GM18517 (cell line): ENCODE results near the gene MGME1.
A peak's percentile ranks its signal among the peaks of the same experiment; 100 is the strongest.

Source experiments
- ATAC-seq: cut with Tn5 transposase; IDR thresholded peaks from one replicate; pipeline ENCODE4 v1.9.1; 2021; ENCODE audit warnings: mild to moderate bottlenecking, moderate library complexity; ENCODE audit not compliant: unreplicated experiment

Gene MGME1, protein sequence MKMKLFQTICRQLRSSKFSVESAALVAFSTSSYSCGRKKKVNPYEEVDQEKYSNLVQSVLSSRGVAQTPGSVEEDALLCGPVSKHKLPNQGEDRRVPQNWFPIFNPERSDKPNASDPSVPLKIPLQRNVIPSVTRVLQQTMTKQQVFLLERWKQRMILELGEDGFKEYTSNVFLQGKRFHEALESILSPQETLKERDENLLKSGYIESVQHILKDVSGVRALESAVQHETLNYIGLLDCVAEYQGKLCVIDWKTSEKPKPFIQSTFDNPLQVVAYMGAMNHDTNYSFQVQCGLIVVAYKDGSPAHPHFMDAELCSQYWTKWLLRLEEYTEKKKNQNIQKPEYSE

DNA sequence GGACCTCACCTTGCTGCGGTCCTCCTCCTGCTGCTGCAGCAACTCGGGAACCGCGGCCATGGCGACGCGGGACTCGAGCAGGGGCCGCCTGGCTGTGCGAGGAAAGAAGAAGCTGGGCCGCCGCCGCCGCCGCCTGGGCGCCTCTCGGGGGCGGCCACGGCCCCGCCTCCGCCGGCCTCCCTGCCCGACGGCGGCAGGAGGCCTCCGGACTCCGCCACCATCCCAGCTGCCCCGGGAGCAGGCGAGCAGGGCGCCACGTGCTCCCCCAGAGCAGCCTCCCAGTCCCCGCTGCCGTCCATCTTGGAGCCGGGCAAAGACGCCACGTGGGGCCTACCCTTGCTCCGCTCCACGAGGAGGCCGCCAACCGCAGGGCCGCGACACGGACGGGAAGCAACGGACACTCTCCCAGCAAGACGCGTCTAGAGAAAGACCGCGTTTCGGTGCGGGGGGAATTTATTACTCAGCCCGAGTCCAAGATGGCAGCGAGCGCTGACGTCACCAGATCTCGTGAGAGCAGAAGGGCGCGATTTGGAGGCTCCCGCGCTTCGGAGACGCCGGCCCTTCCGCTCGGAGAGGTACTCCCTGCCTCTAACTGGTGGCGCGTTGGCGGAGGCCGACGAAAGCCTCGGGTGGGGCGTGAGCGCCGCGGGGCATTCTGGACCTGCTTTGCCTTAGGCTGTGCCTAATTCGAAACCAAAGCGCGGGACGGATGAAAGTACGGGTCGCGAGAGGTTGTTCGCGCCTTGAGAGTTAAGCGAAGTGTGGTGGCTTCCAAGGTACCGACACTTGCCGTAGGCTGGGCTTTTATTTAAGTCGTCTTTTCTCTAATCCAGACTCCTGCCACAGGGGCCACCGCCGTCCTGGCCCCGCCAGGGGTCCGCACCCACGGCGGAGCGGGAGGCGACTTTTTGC is at the start of gene MGME1, which contains the start of gene SNX5:
Gene MGME1 (plus strand): TSS at position 653 of the 912 bp plus-strand sequence. CDS start 842 bp downstream, outside the sequence.
Gene SNX5 (minus strand): TSS at position 429 of the 912 bp plus-strand sequence. CDS start 369 bp downstream, at position 60.
- peak; percentile 74 for ATAC-seq

DNA sequence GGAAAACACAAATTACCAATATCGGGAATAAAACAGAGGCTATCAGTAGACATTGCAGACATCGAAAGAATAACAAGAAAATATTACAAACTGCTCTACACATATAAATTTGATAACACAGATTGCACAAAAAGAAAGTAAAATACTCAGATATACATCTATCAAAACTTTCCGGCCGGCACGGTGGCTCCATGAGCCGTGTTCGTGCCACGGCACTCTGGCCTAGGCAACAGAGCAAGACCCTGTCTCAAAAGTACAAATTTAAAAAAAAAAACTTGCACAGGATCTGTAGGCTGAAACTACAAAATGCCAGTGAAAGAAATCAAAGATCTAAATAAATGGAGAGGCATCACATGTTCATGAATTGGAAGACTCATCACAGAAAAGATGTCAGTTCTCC is 49.7 kb upstream of the MGME1 start:
- no peak for ATAC-seq

DNA sequence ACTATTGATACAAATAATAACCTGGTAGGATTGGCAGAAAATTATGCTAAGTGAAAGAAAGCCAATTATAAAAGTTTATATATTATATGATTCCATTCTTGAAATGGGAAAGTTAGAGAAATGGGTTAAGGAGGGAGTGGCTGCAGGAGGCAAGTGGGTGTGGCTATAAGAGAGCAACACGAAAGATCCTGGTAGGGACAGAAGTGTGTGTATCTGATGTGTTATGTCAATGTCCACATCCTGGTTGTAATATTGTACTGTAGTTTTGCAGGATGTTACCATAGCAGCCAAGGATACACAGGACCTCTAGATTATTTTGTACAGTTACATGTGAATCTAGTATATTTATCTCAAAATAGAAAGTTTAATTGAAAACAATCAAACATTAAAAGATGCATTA is 47.0 kb upstream of the MGME1 start:
- no peak for ATAC-seq

DNA sequence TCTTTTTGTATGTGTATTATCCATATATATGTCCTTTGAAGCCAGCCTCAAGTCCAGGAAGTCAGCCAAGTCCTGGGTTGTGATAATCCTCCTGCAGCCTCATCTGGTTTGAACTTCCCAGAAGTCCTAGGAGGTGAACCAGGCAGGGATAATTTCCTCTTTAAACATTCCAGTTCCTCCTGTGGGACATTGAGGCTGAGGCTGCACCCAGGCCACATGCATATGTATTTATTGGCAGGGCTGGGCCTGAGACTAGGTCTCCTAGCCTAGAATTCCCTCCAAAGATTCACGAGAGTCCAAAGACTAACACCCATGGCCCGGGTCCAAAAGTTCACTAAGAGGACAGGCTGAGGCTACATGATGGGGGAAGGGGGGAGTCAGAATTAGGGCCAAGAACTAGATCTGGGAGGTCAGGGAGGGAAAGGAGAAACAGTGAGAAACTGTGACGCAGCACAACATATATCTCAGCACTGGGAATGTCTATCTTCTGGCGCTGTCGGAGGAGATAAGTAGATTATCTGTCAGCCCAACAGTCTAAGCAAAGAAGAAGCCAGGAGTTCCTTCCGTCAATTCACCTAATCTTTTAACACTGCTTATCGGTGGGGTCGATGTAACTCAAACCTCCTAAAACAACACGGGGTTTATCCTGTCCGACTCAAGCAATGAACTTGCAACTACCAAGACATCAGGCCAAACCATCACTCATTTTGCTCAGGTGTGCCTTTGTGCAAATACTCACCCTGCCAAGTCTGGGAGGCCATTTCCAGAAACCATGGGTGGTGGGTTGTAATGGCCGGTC is 43.5 kb upstream of the MGME1 start:
- ATAC-seq: no peak

DNA sequence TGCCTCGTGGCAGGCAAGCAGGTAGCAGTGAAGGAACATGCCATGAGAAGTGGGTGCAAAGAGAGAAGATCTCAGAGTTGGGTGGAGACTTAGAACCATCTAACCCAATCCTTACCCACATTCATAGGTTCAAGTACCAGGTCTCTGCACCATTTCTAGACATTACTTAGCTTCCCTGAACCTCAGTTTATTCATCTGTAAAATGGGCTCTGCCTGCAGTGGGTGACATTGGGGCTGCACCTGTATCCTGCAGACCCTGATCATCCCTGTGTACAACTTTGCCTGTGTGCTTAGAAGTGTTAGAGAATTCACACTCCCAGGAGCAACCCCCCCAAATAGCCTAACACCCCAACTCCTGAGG is 42.9 kb upstream of the MGME1 start:
- no peak for ATAC-seq

DNA sequence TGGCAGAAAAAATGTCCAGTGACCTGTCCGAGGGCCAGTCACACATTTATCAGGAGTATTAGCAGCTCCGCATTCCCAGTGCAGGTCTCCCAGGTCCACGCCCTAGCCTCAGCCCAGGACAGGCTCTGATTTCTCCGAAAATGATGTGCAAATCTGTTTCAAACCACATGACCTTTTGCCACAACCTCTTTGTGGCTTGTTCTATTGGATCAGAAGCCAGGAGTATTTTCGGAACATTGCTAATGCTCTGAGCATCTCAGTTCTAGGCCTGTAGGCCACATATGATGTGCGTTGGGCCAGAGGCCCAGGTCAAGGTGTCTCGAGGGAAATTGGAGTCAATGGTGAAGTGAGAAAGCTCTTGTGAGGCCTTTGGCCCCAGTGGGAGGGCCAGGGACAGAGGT is 40.6 kb upstream of the MGME1 start:
- no peak for ATAC-seq

DNA sequence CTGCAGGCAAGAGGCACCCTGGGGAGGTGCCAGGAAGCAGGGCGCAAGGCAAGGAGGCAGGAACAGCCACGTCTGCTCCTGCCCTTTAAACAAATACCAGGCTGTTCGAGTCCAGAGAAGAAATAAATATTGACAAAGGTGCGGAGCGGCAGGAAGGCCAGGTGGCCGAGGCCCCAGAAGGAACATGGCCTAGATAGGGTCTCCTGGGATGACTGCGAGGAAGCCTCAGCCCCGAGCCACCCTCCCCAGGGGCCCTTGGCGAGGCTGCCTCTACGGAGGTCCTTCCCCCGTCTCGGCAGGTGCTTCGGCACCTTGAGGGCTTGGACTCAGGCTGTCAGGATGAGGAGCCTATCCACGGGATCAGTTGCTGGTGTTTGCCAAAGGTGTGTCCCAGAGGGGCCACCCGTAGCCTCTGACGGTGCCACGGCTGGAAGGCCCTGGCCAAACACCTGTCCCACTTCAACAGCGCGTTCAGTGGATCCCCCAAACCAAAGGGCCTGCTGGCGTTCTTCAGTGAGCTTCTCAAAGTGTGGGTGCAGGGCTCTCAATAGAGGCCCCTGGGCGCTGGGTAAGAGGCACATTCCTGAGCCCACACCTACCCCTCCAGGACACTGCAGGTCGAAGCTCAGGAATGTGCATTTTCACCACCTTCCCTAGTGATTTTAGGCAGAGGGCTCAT is 40.0 kb upstream of the MGME1 start:
- no peak for ATAC-seq

DNA sequence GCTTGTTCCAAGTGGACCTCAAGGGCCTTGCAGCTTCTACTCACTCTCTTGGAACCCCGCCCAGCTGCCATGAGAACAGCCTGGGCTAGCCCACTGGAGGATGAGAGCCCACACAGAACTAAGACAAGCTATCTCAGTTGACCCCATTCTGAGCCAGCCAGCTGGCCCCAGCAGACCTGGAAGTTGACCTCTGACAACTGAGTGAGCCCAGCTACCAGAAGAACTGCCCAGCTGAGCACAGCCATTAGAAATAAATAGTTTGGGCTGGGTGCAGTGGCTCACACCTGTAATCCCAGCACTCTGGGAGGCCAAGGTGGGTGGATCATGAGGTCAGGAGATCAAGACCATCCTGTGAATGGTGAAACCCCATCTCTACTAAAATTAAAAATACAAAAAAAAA is 37.3 kb upstream of the MGME1 start:
- ATAC-seq: no peak

DNA sequence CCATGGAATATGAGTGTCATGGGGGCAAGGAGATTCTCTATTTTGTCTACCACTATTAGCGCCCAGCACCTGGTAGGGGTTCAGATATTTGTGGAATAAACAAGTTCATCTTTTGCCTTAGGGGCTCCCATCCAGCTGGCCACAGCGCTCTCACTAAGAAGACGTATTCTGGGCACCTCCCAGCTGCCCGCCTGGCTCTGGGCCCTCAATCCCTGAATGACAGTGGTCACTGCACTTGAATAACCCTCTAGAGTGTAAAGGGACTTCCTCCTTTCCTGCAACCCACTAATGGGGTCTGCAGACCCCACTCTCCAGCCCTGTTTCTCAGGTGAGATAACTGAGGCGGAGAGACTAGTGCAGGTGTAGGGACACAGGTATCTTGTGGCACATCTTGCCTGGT is 36.4 kb upstream of the MGME1 start:
- ATAC-seq: no peak

DNA sequence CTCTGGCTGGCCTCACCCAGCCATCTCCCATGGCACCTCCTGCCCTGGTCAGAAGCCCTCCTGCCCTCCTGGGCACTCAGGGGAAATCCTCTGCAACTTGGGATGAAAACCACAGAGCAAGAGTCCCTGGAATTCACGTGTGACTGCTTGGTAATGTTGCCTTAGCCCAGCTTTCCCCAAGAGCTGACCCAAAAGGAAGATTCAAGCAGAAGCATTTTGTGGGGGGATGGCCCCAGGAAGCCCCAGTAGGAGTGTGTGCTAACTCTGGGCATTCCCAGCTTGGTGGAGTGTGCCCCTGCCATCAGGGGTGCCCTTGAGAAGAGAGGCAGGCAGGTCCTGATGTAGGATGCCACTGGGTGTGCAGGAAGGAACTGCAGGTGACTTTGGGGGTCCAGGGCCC is 35.7 kb upstream of the MGME1 start:
- ATAC-seq: no peak

DNA sequence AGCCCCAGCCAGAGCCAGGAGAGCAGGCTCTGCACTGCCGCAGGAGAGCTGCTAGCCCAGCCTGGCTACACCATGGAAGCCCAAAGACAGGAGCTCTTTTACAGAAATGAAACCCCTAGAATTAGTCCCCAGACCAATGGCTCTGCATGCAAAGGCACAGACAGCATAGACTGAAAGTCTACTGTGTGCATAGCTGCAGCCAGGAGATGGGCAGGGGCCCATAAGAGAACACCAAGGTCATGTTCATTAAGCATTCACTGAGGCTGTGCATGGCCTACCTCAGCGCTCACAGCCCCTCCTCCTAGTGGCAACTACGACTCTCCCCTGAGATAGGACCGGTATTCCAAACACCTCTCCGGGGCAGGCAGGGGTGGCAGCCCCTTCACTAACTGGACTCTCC is 35.1 kb upstream of the MGME1 start:
- ATAC-seq: no peak

DNA sequence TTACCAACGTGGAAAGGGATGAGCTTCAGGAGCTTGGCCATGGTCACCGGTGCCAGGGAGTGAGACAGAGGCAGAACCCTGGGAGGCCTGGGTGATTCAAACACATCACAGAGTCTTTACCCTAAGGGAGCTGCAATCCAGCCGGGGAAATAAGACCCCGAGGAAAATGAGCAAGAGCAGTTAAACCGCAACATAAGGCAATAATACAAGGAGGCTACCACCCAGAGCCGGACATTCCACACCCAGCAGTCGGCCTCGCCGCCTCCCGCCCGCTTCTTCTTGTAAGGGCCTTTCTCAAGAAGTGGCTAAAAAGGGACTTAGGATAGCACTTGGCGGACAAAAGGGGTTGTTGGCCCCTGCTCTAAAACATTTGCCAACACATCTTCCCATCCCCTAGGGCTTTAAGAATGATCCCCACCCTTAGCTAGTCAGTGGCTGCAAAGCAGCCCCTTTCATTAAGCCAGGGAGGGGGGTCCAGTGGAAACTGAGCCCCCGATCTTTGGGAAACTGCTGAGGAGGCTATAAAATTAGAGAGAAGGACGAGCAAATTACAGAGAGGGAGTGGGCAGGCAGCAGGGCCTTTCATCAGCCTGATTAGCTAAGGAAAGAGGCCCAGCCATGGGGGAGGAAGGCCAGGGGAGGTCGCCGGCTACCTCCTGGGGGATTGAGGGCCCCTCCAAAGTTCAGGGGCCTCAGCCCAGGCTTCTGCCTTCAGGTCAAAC is 34.5 kb upstream of the MGME1 start:
- no peak for ATAC-seq

DNA sequence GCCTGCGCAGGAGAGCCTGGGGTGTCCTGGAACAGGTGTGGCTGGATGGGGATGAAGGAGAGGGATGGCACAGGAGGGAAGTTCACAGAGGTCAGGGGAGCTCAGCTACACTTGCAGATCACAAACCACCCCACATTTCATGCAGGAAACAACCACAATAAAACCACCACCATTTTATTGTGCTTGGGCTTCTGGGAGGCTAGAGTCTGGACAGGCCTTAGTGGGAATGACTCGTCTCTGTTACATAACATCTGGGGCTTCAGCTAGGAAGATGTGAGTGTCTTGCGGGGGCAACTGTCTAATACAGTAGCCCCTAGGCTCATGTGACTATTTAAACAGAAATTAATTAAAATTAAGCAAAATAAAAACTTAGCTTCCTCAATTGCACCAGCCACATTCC is 33.6 kb upstream of the MGME1 start:
- no peak for ATAC-seq

DNA sequence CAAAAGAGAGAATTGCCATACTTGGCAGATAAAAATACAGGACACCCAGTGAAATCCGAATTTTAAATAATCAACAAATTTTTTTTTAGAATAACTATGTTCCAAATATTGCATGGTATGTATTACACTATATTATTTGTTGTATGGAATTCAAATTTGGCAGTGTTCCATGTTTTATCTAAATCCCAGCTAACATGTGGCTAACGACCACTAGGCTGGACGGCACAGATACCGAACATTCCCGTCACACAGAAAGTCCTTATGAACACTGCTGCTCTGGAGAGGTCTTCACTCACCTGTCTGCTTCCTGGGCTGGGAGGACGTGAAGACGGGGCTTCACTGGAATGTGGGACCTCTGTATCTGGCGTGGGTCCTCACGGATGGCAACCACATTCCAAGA is 33.1 kb upstream of the MGME1 start:
- ATAC-seq: no peak

DNA sequence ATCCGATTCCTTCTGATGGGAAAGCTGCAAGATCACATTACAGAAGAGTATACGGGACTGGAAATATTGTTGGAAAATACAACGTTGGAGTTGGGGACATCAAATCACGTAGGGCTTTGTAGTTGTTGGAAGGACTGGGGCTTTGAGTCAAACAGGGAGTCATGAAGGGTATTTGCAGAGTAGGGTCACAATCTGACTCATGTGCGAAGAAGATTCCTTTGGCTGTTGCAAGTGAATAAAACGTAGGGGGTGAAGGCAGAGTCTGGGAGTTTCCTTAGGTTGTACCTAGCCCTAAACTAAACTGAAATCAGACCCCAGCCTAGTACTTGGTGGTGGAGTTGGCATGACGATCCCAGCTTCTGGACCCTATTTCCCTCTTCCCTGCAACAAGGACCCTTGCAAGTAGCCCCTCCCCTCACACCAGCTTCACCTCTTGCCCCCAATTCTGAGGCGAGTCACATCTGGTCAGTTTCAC is 32.5 kb upstream of the MGME1 start:
- ATAC-seq: no peak

DNA sequence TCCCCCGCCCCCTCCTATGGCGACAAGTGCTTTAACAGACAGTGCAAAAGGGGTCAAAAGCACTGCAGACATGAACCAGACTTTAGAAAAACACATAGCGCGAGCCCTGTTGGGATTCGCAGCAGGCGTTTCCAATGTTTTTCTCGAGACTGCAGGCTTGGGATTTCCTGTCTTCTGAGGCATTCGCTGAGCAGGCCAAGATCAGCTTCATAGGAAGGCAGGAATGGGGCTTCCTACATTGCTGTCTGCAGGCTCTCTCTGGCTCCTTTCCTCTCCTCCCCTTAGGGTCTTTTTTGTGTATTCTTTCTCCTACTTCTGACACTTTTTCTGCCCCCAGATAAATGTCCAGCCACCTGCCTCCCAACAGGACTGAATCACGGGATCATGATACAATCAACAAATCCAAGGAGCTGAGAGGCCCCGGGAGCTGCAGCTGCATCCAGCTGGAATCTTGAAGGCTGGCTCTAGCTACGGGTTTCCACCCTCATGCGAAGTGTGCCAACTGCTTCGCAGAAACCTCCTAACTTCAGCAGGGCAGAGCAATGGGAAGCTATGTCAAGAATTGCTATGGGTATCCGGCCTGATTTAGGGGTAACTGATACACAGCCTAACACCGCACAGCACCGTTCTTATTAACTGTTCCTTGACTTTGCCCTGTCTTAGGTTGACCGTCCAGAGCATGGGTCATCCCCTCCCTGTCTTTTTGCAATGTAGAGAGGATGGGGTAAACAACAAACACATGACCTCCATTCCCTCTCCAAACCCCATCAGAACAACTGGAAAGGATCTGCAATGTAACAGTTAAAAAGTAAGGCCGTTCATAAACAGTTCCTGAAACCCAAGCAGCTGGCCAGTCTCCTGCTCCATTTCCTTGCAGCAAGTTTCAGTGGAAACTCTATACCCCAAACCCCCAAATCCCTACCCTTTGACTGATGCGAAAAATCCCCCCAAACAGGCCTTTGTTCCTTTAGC is 31.8 kb upstream of the MGME1 start:
- no peak for ATAC-seq

DNA sequence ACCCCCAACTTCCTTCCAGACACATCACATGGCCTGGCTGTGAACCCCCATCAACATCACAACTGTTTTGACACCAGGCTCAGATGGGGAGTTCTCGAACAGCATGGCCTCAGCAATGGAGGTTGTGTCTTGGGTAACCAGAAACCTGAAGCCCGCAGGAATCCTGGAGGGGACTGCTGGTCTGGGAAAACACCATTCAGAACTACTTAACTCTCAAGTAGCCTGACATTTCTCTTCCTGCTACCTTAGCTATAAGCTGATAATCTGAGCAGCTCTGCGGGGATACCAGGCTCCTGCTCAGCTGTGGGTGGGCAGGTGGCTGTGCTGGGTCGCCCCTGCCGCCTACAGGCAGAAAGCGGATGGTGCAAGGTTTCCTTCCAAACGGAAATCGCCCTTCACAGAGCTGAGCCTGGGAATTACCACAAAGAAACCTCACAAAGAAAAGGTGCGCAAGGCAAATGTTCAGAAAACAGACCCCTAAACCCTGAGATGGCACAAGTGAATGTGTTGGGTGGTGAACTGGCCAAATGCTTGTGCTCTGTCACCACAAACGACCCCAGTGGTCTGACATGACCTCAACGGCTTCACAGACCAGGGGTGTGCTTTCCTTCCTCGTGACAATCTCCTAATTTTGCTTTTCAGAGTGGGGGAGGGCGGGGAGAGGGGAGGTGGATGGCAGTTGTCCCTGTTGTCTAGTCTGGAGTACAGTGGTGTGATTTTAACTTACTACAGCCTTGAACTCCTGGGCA is 29.8 kb upstream of the MGME1 start:
- peak; percentile 68 for ATAC-seq

DNA sequence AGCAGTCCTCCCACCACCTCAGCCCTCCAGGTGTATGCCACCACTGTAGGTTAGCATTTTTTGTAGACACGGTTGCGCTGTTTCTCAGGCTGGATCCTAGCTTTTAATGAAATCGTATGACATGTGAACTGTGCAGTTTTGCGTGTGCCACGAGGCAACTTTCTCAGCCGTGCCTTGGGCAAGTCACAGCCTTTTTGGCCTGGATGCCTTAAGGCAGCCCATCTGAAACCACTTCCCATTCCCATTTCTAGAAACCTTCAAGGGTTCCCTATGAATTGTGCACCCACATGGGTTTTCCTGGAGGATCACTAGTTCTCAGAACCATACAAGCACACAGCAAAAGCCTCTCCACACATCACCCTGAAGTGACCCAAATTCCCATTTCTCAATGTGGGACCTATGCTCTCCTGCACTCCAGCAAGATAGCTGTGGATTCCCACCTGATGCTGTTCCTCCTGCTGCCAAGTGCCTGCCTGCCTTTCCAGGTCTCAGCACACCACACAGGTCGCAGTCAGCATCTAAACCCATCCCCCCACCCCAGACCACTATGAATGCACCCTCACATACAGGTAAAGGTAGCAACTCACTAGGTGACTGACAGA is 29.1 kb upstream of the MGME1 start:
- ATAC-seq: no peak
